GM23248 (cell line): ENCODE results near the gene YKT6.

Experiments used
- EZH2 ChIP-seq: fragments of 200-600 bp; sonication (generic); IDR thresholded peaks from 2 replicates; pipeline ENCODE4 v1.6.1; 2018; ENCODE audit warnings: antibody characterized with exemption, mild to moderate bottlenecking; ENCODE audit not compliant: insufficient read depth, poor library complexity, severe bottlenecking
- EZH2phosphoT487 ChIP-seq: fragments of 200-600 bp; sonication (generic); IDR thresholded peaks from 2 replicates; pipeline ENCODE4 v1.6.1; 2018; ENCODE audit warnings: antibody characterized with exemption, moderate library complexity, mild to moderate bottlenecking, low read depth; ENCODE audit not compliant: insufficient read depth

GRCh38 chr7:44247868-44248651 is 47.3 kb downstream of the YKT6 start:
- TF ChIP-seq EZH2, result no peak
- no peak for TF ChIP-seq EZH2phosphoT487
